MM.1S (cell line): ENCODE data around the gene PDYN.

Source experiments
- DNase-seq: peaks from one replicate; pipeline ENCODE4 v3.0.0-alpha.2; 2015
- H2AFZ ChIP-seq: fragments of 300-600 bp; sonication (generic); 2 replicates; pipeline ENCODE4 v1.6.0; 2016; ENCODE audit warnings: antibody characterized with exemption, low read length
- H3F3A ChIP-seq: fragments of 300-600 bp; sonication (generic); 2 replicates; pipeline ENCODE4 v1.6.1; 2016; ENCODE audit warnings: mild to moderate bottlenecking, antibody characterized with exemption, low read length, moderate library complexity, mixed read lengths; ENCODE audit not compliant: insufficient read depth
- H3K27ac ChIP-seq: fragments of 300-600 bp; sonication (generic); 2 replicates; pipeline ENCODE4 v1.5.1; 2016; ENCODE audit warnings: mild to moderate bottlenecking, low read length
- H3K27me3 ChIP-seq: fragments of 300-600 bp; sonication (generic); replicated peaks from 2 replicates; pipeline ENCODE4 v1.6.0; 2016; ENCODE audit warnings: low read length; ENCODE audit not compliant: insufficient read depth
- H3K36me3 ChIP-seq: fragments of 300-600 bp; sonication (generic); replicated peaks from 2 replicates; pipeline ENCODE4 v1.6.1; 2016; ENCODE audit warnings: mild to moderate bottlenecking, low read length, mixed read lengths; ENCODE audit not compliant: insufficient read depth
- H3K4me1 ChIP-seq: fragments of 300-600 bp; sonication (generic); 2 replicates; pipeline ENCODE4 v1.6.1; 2016; ENCODE audit warnings: low read length, mixed read lengths
- H3K4me2 ChIP-seq: fragments of 300-600 bp; sonication (generic); 2 replicates; pipeline ENCODE4 v1.6.0; 2016; ENCODE audit warnings: low read depth, low read length
- H3K4me3 ChIP-seq: fragments of 300-600 bp; sonication (generic); 2 replicates; pipeline ENCODE4 v1.5.1; 2016; ENCODE audit warnings: low read length, mixed read lengths
- H3K79me2 ChIP-seq: fragments of 300-600 bp; sonication (generic); 2 replicates; pipeline ENCODE4 v1.6.1; 2016; ENCODE audit warnings: mixed run types, low read length, mixed read lengths
- H3K9ac ChIP-seq: fragments of 300-600 bp; sonication (generic); 2 replicates; pipeline ENCODE4 v1.6.1; 2016; ENCODE audit warnings: low read length, mixed read lengths
- H3K9me2 ChIP-seq: fragments of 300-600 bp; sonication (generic); replicated peaks from 2 replicates; pipeline ENCODE4 v1.6.1; 2016; ENCODE audit warnings: mild to moderate bottlenecking, low read length, mixed read lengths; ENCODE audit not compliant: insufficient read depth
- H3K9me3 ChIP-seq: fragments of 300-600 bp; sonication (generic); replicated peaks from 2 replicates; pipeline ENCODE4 v1.6.1; 2016; ENCODE audit warnings: mild to moderate bottlenecking, low read length, mixed read lengths; ENCODE audit not compliant: insufficient read depth
- H4K20me1 ChIP-seq: fragments of 300-600 bp; sonication (generic); 2 replicates; pipeline ENCODE4 v1.6.1; 2016; ENCODE audit warnings: mild to moderate bottlenecking, low read length, moderate library complexity, mixed read lengths; ENCODE audit not compliant: insufficient read depth
- CTCF ChIP-seq: fragments of 300-600 bp; sonication (generic); IDR thresholded peaks from 2 replicates; pipeline ENCODE4 v1.5.1; 2016; ENCODE audit warnings: antibody characterized with exemption, low read length, mixed read lengths
- EZH2 ChIP-seq: fragments of 300-600 bp; sonication (generic); optimal IDR thresholded peaks from 2 replicates; pipeline ENCODE3; 2017; ENCODE audit warnings: low read depth, mild to moderate bottlenecking, antibody characterized with exemption, low read length, mixed read lengths
- EZH2phosphoT487 ChIP-seq: fragments of 300-600 bp; sonication (generic); IDR thresholded peaks from 2 replicates; pipeline ENCODE4 v1.6.1; 2018; ENCODE audit warnings: antibody characterized with exemption, low read length

Gene PDYN

GRCh38 chr20:1992359-1993110 is 1.3 kb downstream of the PDYN start:
- no peak overlapping the region for H3K9ac ChIP-seq
- no peaks in the 10 kb centered on the region for H3K9me2 ChIP-seq
- H3K27ac ChIP-seq: no peak overlapping the region
- H3K9me3 ChIP-seq: no peaks in the 10 kb centered on the region
- no peak for DNase-seq
- no peaks in the 10 kb centered on the region for H3K79me2 ChIP-seq
- no peak overlapping the region for H3K4me2 ChIP-seq
- H3K4me3 ChIP-seq: no peak overlapping the region
- no peaks in the 10 kb centered on the region for H3K36me3 ChIP-seq
- H2AFZ ChIP-seq: no peak overlapping the region
- no peaks in the 10 kb centered on the region for H3F3A ChIP-seq
- H3K27me3 ChIP-seq: peaks cover 41% of the 10 kb centered on the region
- no peak for TF ChIP-seq EZH2
- no peak for TF ChIP-seq EZH2phosphoT487
- TF ChIP-seq CTCF: no peak
- no peaks in the 10 kb centered on the region for H3K4me1 ChIP-seq
- no peaks in the 10 kb centered on the region for H4K20me1 ChIP-seq

- Histone ChIP-seq H3K4me2 (no peak overlapping the region), H3K4me3 (no peak overlapping the region), H3K36me3 (no peaks in the 10 kb centered on the region), H3K9ac (no peak overlapping the region), H2AFZ (no peak overlapping the region), H3K9me3 (no peaks in the 10 kb centered on the region), H3K9me2 (no peaks in the 10 kb centered on the region), H3K4me1 (no peaks in the 10 kb centered on the region), H3K79me2 (no peaks in the 10 kb centered on the region), H3K27ac (no peak overlapping the region), H3F3A (no peaks in the 10 kb centered on the region), H3K27me3 (no peaks in the 10 kb centered on the region; the same call in 1 of the 2 replicates), H4K20me1 (no peaks in the 10 kb centered on the region)
- no peak for DNase-seq
- TF ChIP-seq EZH2 (no peak), EZH2phosphoT487 (no peak), CTCF (no peak)
These were observed 6.0 kb downstream of the PDYN start for GRCh38 chr20:1987826-1988225.

- Histone ChIP-seq H3K9ac (no peak overlapping the region), H3K36me3 (no peaks in the 10 kb centered on the region), H3K9me3 (no peaks in the 10 kb centered on the region), H2AFZ (no peak overlapping the region), H4K20me1 (no peaks in the 10 kb centered on the region), H3K9me2 (no peaks in the 10 kb centered on the region), H3K27me3 (no peaks in the 10 kb centered on the region), H3F3A (no peaks in the 10 kb centered on the region), H3K4me2 (no peak overlapping the region), H3K27ac (no peak overlapping the region), H3K79me2 (no peaks in the 10 kb centered on the region), H3K4me1 (no peaks in the 10 kb centered on the region), H3K4me3 (no peak overlapping the region)
- DNase-seq: no peak
- TF ChIP-seq EZH2 (no peak), CTCF (no peak)
These were observed 10.6 kb downstream of the PDYN start for GRCh38 chr20:1983301-1983700.
